Neural crest cell (in vitro differentiated cells): ENCODE results near the gene RTKN. TPM values are rescaled to one million over a fixed set of nuclear protein-coding genes. Genes with fewer than 3 reads are reported as not detected.

ENCODE experiments used
- DNase-seq: peaks from one replicate; pipeline ENCODE4 v3.0.0; 2021; ENCODE audit warnings: low read depth, mixed read lengths, low spot score
- H3K27ac Mint-ChIP-seq: one replicate; pipeline ENCODE4 v1.8.0; 2021; ENCODE audit warnings: mild to moderate bottlenecking, mixed read lengths; ENCODE audit not compliant: unreplicated experiment
- H3K27me3 Mint-ChIP-seq: 2 replicates; pipeline ENCODE4 v1.8.0; 2021; ENCODE audit warnings: low read depth, mild to moderate bottlenecking, mixed read lengths
- H3K36me3 Mint-ChIP-seq: 2 replicates; pipeline ENCODE4 v1.8.0; 2021; ENCODE audit warnings: low read depth, mild to moderate bottlenecking, mixed read lengths
- H3K4me1 Mint-ChIP-seq: 2 replicates; pipeline ENCODE4 v1.8.0; 2021; ENCODE audit warnings: mixed read lengths
- H3K4me3 Mint-ChIP-seq: one replicate; pipeline ENCODE4 v1.8.0; 2021; ENCODE audit warnings: mild to moderate bottlenecking, mixed read lengths
- H3K9me3 Mint-ChIP-seq: 2 replicates; pipeline ENCODE4 v1.8.0; 2021; ENCODE audit warnings: mixed read lengths
- total RNA-seq: library from RNA; stranded (reverse); gene quantifications from 2 replicates; pipeline ENCODE4 v1.2.1, GENCODE V29; 2021
- TF ChIP-seq, protein P1 (sequence below): fragments of 200-600 bp; sonication (generic); conservative IDR thresholded peaks from 2 replicates; pipeline ENCODE4 v1.5.0; 2021; ENCODE audit warnings: antibody characterized with exemption, mild to moderate bottlenecking

Gene RTKN
- total RNA-seq, 1 donor from 2014 or later: 62.0 TPM

DNA sequence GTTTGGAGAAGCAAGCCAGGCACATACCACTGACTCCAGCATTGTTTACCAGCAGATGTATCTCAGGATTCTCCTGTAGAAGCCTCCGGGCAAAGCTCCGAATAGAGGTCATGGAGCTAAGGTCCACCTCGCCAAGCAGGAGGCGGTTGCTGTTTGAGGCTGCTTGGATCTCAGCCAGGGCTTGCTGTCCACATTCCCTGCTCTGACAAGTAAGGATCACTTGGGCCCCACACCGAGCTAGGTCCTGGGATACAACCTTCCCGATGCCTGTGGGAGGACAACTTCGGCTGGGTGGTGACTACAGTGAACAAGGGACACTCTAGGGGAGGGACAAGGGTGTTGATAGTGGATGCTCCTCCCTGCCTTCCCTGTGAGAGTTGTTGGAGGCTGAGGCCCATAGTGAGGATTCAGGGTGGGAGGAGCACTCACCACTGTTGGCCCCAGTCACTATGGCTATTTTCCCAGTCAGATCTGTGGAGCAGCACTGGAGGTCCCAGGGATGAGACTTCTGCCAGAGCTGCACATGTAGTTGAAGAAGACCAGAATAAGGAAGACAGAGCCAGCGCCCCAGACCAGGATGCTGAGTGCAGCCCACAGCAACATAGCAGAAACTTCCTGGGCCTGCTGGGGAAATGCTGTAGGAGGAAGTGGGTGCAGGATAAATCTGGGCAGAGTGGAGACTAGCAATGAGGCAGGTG is 28.6 kb downstream of the RTKN start:
- Mint-ChIP-seq H3K27ac (no peak overlapping the region), H3K9me3 (no peaks in the 10 kb centered on the region), H3K4me1 (no peaks in the 10 kb centered on the region)

DNA sequence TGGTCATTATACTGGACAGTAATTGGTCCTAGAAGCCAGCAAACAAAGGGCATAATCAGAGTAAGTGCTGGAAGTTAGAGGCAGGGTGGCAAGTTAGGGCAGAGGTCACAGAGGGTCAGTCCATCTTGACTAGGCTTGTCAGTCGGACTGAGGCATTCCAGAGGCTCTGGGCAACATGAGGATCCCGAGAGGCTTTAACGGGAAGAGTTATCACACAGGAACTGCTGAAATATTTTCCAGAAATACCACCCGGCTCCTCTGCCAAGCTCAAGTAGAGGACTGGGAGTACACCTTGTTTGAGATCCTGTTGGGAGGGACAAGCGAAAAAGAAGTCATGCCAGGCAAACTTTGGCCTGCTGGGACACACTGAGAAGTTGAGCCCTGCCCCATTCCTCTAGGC is 34.1 kb downstream of the RTKN start:
- Mint-ChIP-seq H3K4me3 (no peak overlapping the region), H3K36me3 (no peaks in the 10 kb centered on the region), H3K9me3 (no peaks in the 10 kb centered on the region), H3K27me3 (no peaks in the 10 kb centered on the region), H3K27ac (no peak overlapping the region), H3K4me1 (peaks cover 5% of the 10 kb centered on the region)
- DNase-seq: no peak
- TF ChIP-seq, protein P1, sequence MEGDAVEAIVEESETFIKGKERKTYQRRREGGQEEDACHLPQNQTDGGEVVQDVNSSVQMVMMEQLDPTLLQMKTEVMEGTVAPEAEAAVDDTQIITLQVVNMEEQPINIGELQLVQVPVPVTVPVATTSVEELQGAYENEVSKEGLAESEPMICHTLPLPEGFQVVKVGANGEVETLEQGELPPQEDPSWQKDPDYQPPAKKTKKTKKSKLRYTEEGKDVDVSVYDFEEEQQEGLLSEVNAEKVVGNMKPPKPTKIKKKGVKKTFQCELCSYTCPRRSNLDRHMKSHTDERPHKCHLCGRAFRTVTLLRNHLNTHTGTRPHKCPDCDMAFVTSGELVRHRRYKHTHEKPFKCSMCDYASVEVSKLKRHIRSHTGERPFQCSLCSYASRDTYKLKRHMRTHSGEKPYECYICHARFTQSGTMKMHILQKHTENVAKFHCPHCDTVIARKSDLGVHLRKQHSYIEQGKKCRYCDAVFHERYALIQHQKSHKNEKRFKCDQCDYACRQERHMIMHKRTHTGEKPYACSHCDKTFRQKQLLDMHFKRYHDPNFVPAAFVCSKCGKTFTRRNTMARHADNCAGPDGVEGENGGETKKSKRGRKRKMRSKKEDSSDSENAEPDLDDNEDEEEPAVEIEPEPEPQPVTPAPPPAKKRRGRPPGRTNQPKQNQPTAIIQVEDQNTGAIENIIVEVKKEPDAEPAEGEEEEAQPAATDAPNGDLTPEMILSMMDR: no peak

More for the DNA sequence above, 28.6 kb downstream of the RTKN start:
- Mint-ChIP-seq H3K27me3 (no peaks in the 10 kb centered on the region), H3K4me3 (no peak overlapping the region), H3K36me3 (no peaks in the 10 kb centered on the region)
- TF ChIP-seq, protein P1: no peak
- DNase-seq: no peak

DNA sequence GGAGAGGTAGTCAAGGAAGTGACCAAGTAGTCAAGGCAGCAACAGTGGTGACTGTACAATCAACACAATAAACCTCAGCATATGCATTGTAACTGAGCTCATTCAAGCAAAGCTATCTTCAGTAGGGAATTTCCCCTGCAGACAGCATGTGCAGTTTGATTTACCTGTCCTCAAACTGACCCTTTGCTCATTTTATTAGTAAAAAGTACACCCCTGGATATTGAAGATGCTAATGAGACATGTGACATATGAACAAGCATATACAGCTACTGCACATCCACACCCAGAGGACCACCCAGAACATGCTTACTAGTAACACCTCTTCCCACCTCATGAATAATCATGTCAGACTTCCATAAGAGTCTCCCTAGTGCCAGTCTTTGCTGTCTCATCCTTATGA is 35.7 kb downstream of the RTKN start:
- H3K27me3 Mint-ChIP-seq: no peaks in the 10 kb centered on the region
- peaks cover 5% of the 10 kb centered on the region for H3K4me1 Mint-ChIP-seq
- no peak overlapping the region for H3K4me3 Mint-ChIP-seq
- H3K27ac Mint-ChIP-seq: no peak overlapping the region
- H3K36me3 Mint-ChIP-seq: no peaks in the 10 kb centered on the region
- DNase-seq: no peak
- no peaks in the 10 kb centered on the region for H3K9me3 Mint-ChIP-seq
- TF ChIP-seq, protein P1: no peak

DNA sequence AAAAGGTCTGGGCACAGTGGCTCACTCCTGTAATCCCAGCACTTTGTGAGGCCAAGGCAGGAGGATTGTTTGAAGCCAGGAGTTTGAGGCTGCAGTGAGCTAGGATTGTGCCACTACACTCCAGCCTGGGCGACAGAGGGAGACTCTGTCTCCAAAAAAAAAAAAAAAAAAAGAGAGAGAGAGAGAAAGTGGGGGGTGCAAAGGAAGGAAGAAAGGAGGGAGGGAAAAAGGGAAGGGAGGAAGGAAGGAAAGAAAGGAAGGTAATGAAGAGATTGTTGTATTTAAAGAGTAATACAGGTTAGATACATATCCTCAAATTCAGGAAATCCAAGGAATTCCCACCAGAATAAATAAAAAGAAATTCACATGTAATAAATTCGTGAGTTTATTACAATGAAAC is 39.8 kb downstream of the RTKN start:
- H3K27ac Mint-ChIP-seq: no peak overlapping the region
- no peak for DNase-seq
- H3K36me3 Mint-ChIP-seq: no peaks in the 10 kb centered on the region
- H3K9me3 Mint-ChIP-seq: no peaks in the 10 kb centered on the region
- H3K4me3 Mint-ChIP-seq: no peak overlapping the region
- TF ChIP-seq, protein P1: no peak
- H3K4me1 Mint-ChIP-seq: no peaks in the 10 kb centered on the region
- no peaks in the 10 kb centered on the region for H3K27me3 Mint-ChIP-seq

GRCh38 chr2:74399785-74400184 is 42.0 kb downstream of the RTKN start:
- no peak for DNase-seq
- TF ChIP-seq, protein P1: peak; percentile 67
- Mint-ChIP-seq H3K4me3 (no peak overlapping the region), H3K27ac (no peak overlapping the region), H3K9me3 (no peaks in the 10 kb centered on the region), H3K4me1 (no peaks in the 10 kb centered on the region), H3K36me3 (no peaks in the 10 kb centered on the region), H3K27me3 (peaks cover 4% of the 10 kb centered on the region)
